Amygdala (tissue), 56 donors: ENCODE results near the gene FGF12.

Experiments
- DNase-seq, 56 donors: peaks; one replicate each; lab custom pipeline; 2025; lab: John Stamatoyannopoulos, UW

The FGF12 gene

DNA sequence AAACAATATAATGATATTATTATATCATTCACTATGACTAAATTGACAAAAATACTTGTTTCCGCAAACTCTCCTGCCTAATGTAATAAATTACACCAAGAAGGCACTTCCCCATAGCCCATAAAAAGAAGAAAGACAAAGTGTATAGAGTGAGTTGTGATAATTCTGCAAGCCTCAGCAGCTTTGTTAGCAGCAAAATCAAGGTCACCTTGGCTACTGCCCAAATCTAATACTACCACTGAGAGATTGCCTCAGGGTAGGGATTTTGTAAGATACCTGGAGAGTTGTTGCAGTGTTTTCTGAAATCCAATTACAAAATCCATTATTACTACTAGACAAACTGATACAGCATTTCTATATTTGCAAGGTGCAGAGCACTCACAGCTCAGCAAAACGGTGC is 503.5 kb downstream of the FGF12 start:
- DNase-seq, result no peak

GRCh38 chr3:192220915-192221314 is 506.4 kb downstream of the FGF12 start:
- DNase-seq, result no peak

- DNase-seq, result no peak
These were observed 507.4 kb downstream of the FGF12 start for GRCh38 chr3:192219926-192220325.

GRCh38 chr3:192216067-192216466 is 511.3 kb downstream of the FGF12 start:
- DNase-seq, result no peak

DNA sequence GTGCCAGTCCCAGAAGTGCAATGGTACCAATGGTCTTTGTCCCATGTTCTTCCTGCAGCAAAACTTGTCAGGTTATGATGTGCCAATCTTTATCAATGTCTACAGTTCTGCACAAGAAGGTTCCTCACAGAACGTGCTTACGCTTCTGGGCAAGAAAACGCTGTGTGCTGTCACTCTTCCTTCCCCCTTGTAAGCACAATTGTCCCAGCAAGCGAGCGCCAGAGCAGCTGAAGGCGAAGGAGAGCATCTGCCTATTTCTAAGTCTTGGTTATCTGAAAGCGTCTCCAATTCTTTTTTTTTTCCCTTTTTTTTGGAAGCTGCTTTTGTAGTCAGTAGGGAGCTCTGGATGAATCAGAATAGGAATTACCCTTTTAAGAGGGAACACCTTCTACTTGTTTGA is 514.4 kb downstream of the FGF12 start:
- DNase-seq, result peak in 11 of 56 donors; percentile 1 to 23 (median 7)

GRCh38 chr3:192212335-192212734 is 515.0 kb downstream of the FGF12 start:
- no peak for DNase-seq

GRCh38 chr3:192207651-192208050 is 519.7 kb downstream of the FGF12 start:
- DNase-seq, result peak in 1 of 56 donors; percentile 6

DNA sequence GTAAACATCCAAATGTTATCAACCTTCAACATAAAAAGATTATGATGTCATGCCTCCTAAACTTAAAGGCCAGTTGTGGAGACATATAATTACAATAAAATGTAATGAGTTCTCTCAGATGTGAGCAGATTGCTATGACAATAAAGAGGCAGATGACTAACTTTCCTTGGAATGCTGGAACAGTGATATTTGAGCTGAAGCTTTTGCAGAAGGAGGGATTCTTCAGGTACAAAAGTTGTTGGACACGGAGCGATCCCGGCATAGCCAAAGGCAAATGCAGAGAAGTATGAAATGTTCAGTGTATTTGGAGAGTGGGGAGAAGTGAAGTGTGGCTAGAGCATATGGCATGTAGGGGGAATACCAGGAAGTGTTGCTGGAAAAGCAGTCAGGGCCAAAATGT is 520.1 kb downstream of the FGF12 start:
- no peak for DNase-seq

DNA sequence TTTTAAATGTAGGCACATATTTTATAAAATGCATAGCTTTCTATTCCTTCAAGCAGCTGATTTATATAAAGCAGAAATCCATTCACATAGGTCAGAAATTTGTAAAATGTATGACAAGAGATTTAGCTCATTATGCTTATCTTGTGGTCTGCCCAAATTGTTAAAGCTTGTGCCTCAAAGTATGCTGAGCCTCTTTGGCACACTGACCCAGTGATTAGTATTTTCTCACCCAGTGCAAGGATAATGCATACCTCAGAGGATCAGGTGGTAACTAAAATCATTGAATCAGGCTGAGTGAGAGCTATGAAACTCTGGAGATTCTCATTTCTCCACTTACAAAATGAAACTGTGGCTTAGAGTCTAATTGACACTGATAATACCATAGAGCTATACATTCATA is 533.3 kb downstream of the FGF12 start:
- no peak for DNase-seq

DNA sequence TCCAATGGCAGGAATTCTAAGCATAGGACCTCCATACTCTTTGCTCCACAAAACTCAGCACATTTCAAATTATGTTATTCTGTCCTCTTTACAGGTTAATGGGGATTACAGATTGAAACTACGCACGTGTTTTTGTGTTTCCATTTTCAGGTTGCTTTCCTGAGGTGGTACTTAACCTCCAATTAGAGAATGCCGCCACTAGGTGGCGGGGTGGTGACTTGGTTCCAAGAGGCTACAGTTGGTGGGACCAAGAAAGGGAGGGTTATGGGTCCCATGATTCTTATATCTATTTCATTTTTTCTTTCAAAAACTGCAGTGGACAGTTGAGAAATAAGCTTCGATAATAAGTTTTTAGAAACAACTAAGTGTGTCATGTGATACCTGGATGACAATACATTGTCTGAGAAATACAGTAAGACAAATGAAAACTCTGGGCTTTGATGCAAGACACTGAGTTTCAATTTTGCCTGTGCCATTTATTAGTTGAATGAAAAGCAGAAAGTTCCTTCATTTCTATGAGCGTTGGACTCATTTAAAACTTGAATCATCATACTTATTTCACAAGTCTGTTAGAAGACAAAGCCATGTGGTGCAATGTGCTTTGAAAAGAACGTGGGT is 539.0 kb downstream of the FGF12 start:
- DNase-seq, result peak in 5 of 56 donors; percentile 1 to 58 (median 34)

GRCh38 chr3:192187485-192188051 is 539.8 kb downstream of the FGF12 start:
- no peak for DNase-seq

GRCh38 chr3:192186498-192186897 is 540.8 kb downstream of the FGF12 start:
- DNase-seq, result no peak

GRCh38 chr3:192186045-192186444 is 541.3 kb downstream of the FGF12 start:
- no peak for DNase-seq

DNA sequence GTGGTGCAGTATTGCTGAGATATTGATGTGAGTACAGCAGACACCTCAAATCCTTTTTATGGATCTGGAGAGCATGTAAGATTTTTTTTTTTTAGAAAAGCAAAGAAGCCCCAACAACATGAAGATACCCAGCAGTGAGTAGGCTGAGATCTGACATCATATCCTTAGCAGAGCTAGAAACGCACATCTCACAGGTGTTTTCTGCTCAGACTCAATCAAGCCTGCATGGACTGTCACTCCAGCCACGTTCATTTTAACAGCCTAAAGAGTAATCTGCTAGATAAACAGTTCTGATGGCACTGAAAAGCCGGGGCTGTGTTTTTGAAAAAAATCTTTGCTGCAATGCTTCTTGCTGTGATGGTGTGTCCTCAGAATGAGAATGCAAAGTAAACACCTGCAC is 544.2 kb downstream of the FGF12 start:
- DNase-seq, result no peak

DNA sequence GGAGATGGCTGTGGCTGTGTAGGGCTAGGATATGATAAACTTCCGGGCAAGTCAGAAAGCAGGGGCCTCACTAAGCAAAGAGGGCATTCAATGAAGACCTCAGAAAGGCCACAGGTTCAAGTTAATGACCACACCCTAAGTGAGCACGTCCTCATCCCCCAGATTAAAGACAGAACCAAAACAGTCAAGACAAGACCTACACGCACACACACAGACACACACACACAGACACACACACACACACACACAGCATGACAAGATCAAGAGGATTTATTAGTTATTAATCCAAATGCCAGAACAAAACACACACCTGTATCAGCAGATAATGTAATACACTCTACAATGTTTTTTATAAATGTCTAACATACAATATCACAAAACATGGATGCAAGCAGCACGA is 546.2 kb downstream of the FGF12 start:
- DNase-seq, result no peak

- no peak for DNase-seq
These were observed 550.0 kb downstream of the FGF12 start for GRCh38 chr3:192177383-192177782.

GRCh38 chr3:192174283-192174682 is 553.1 kb downstream of the FGF12 start:
- DNase-seq, result no peak

DNA sequence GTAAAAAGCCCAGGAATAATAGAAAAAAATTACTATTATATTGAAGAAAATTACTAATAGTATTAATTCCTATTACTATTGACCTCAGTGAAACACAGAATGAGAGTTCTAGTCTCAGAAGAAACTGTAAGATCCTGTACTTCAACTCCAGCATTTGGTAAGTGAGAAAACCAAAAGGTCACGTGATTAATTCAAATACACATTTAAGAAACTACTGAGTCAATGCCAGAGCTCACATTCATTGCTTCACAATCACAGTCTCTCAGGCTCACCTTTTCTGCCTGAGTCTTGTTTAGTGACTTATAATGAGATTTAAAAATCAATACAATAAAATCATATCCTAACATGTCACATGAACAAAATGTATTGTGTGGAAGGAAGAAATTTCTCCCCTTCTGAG is 556.1 kb downstream of the FGF12 start:
- no peak for DNase-seq

- no peak for DNase-seq
These were observed 556.7 kb downstream of the FGF12 start for GRCh38 chr3:192170659-192171058.

DNA sequence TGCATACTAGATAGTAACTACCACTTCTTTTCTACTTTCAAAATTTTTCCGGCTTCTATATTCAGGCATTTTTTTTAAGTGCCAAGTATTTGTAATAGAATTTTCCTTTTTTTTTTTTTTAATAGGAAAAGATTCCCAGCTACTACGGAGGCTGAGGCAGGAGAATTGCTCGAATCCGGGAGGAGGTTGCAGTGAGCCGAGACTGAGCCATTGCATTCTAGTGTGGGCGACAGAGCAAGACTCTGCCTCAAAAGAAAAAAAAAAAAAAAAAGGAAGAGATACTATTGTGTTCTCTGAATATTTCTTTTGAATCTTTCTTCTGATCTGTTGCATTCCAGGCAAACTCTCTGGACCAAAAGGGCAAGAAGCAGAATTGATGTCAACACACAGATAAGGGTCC is 557.3 kb downstream of the FGF12 start:
- no peak for DNase-seq

- DNase-seq, result no peak
These were observed 557.9 kb downstream of the FGF12 start for GRCh38 chr3:192169332-192169915.

DNA sequence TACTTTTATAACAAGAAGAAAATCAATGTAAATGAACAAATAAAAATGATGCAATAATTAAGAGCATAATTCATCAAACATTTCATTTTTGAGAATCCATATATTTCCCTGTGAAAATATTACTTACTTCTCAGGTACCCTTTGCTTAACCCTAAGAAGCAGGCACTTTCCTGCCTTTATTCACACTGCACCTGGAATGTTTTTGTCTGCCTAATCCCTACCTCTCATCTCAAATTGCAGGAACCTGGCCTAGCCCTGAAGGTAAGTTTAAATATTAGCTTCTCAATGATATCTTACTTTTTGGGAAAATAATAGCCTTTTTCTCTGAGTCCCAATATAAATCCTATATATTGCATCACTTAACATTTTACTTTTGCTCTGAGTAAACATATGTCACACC is 559.1 kb downstream of the FGF12 start:
- no peak for DNase-seq
